Measurements from ENCODE around the gene MAP3K3. TPM values are rescaled to one million over a fixed set of nuclear protein-coding genes. Genes with fewer than 3 reads are reported as not detected.

Gene MAP3K3
- polyA plus RNA-seq, 1 experiment: 32.5 TPM

DNA sequence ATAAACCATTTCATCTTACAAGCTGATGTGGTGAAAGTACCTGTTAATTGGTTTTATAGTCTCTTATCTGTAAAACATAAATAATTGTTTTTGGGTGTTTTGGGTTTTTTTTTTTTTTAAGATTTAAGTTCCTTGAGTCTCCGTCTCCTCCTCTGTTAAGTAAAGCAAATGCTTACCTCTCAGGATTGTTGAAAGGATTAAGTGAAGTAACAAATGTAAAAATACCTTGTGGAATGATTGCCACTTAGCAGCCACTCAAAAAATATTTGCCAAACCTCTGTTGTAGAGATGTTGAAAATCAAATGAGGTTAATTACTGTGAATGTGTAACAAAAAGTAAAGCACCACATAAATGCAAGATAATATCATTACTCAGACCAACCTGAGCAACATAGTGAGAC lies 58.5 kb downstream of the MAP3K3 start:
- TF ChIP-seq, protein P1, sequence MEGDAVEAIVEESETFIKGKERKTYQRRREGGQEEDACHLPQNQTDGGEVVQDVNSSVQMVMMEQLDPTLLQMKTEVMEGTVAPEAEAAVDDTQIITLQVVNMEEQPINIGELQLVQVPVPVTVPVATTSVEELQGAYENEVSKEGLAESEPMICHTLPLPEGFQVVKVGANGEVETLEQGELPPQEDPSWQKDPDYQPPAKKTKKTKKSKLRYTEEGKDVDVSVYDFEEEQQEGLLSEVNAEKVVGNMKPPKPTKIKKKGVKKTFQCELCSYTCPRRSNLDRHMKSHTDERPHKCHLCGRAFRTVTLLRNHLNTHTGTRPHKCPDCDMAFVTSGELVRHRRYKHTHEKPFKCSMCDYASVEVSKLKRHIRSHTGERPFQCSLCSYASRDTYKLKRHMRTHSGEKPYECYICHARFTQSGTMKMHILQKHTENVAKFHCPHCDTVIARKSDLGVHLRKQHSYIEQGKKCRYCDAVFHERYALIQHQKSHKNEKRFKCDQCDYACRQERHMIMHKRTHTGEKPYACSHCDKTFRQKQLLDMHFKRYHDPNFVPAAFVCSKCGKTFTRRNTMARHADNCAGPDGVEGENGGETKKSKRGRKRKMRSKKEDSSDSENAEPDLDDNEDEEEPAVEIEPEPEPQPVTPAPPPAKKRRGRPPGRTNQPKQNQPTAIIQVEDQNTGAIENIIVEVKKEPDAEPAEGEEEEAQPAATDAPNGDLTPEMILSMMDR (IDR thresholded peaks at IDR 0.05; ENCODE audit: insufficient read depth, low read depth, low read length): no peak
- Histone ChIP-seq H3K36me3 (ENCODE audit: control insufficient read depth, insufficient read depth, low read length) (peaks cover 6% of the 10 kb centered on the region), H3K4me3 (ENCODE audit: low read depth, low read length) (no peak overlapping the region), H3K27me3 (ENCODE audit: control insufficient read depth, insufficient read depth, low read length) (no peaks in the 10 kb centered on the region)
- DNase-seq (ENCODE audit: low read depth): no peak
- CTCF ChIA-PET: interaction anchor here (1.9 kb wide), 1 partner anchor 16 kb away, joined by 5 read pairs; no protein-coding TSS in a partner anchor
- POLR2A ChIA-PET: no interaction called here

DNA sequence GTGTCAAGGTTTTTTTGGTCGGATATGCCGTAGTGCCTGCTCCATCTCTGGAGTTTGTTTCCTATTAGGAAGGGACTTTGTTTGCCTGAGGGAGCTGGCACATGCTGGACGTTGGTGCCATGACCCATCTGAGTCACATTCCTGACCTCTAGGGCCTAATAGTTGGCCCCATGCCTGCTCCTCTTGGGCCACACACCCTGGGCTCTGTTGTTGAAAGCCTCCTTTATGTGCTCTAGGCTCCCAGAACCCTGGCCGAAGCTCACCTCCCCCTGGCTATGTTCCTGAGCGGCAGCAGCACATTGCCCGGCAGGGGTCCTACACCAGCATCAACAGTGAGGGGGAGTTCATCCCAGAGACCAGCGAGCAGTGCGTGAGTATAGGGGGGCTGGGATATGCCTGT lies 59.3 kb downstream of the MAP3K3 start:
- CTCF ChIA-PET: interaction anchor here (1.5 kb wide), 1 partner anchor 14 kb away, joined by 4 read pairs; no protein-coding TSS in a partner anchor
- POLR2A ChIA-PET: no interaction called here
- DNase-seq (ENCODE audit: low read depth): no peak
- Histone ChIP-seq H3K27me3 (ENCODE audit: control insufficient read depth, insufficient read depth, low read length) (no peaks in the 10 kb centered on the region), H3K36me3 (ENCODE audit: control insufficient read depth, insufficient read depth, low read length) (peaks cover 8% of the 10 kb centered on the region), H3K4me3 (ENCODE audit: low read depth, low read length) (no peak overlapping the region)
- TF ChIP-seq, protein P1 (IDR thresholded peaks at IDR 0.05; ENCODE audit: insufficient read depth, low read depth, low read length): no peak

DNA sequence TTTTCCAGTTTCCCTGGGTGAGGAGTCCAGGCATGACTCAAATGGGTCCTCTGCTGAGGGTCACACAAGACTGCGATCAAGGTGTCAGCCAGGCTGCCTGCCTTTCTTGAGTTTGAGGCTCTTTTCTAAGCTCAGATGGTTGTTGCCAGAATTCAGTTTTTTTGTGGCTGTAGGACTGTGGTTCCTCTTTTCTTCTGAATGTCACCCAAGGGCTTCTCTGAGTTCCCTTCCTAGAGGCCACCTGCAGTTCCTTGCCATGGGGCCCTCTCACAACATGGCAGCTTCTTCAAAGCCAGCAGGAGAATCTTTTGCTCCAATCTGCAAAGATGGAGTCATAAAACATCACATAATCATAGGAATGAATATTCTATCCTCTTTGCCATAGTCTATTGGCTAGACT lies 60.2 kb downstream of the MAP3K3 start:
- TF ChIP-seq, protein P1 (IDR thresholded peaks at IDR 0.05; ENCODE audit: insufficient read depth, low read depth, low read length): no peak
- CTCF ChIA-PET: interaction anchor here (0.6 to 1.5 kb wide), 4 partner anchors 12 to 49 kb away, joined by 3 to 4 read pairs (median 3); no protein-coding TSS in a partner anchor
- Histone ChIP-seq H3K27me3 (ENCODE audit: control insufficient read depth, insufficient read depth, low read length) (no peaks in the 10 kb centered on the region), H3K36me3 (ENCODE audit: control insufficient read depth, insufficient read depth, low read length) (peaks cover 8% of the 10 kb centered on the region), H3K4me3 (ENCODE audit: low read depth, low read length) (no peak overlapping the region)
- POLR2A ChIA-PET: no interaction called here
- no peak for DNase-seq (ENCODE audit: low read depth)

DNA sequence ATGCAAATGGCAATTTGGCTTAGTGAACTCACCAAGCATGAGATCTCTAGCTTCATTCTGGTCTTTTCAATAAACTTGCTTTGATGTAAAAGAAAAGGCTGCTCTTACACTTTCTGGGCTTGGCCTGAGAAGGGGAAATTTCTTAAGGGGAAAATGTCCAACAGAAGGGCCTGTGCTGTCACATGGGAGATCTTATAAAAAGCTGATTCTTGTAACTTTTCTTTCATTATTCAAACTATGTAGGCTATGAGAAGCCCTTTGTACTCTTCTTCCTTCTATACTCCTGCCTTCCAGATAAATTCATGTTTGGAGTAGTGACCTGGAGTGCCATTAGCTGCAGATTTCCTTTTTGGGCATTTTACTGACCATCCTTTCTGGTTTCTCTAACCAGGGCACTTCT lies 60.8 kb downstream of the MAP3K3 start:
- peaks cover 8% of the 10 kb centered on the region for H3K36me3 ChIP-seq (ENCODE audit: control insufficient read depth, insufficient read depth, low read length)
- TF ChIP-seq, protein P1 (IDR thresholded peaks at IDR 0.05; ENCODE audit: insufficient read depth, low read depth, low read length): no peak
- CTCF ChIA-PET: interaction anchor here (0.6 to 1.5 kb wide), 5 partner anchors 8 to 50 kb away, joined by 3 to 4 read pairs (median 3); no protein-coding TSS in a partner anchor
- H3K4me3 ChIP-seq (ENCODE audit: low read depth, low read length): no peak overlapping the region
- POLR2A ChIA-PET: no interaction called here
- DNase-seq (ENCODE audit: low read depth): no peak
- H3K27me3 ChIP-seq (ENCODE audit: control insufficient read depth, insufficient read depth, low read length): no peaks in the 10 kb centered on the region

DNA sequence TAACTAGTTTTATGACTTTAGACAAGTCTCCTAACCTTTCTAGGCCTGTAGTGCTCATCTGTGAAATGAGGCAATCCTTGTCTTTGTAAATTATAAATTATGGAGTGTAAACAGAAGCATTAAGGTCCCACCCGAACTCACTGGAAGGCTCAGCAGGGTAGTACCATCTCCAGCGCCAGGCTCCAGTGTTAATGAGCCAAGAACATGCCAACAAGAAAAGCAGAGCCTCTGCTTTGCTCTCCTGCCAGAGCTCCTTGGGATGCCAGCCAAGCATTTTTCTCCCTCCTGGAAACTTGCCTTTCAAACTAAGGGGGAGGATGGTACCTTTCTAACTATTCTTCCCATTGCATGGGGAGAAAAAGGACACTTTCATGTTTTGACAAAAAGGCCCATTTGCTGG lies 62.8 kb downstream of the MAP3K3 start:
- ChIA-PET CTCF (no interaction called here), POLR2A (no interaction called here)
- TF ChIP-seq, protein P1 (IDR thresholded peaks at IDR 0.05; ENCODE audit: insufficient read depth, low read depth, low read length): no peak
- DNase-seq (ENCODE audit: low read depth): no peak
- Histone ChIP-seq H3K36me3 (ENCODE audit: control insufficient read depth, insufficient read depth, low read length) (peaks cover 12% of the 10 kb centered on the region), H3K27me3 (ENCODE audit: control insufficient read depth, insufficient read depth, low read length) (no peaks in the 10 kb centered on the region), H3K4me3 (ENCODE audit: low read depth, low read length) (no peak overlapping the region)

Measured in BJ (cell line).